ENCODE results near the gene MTHFD1L.
"Not testable (repeated sequence)": the region's sequence is repeated elsewhere in the genome, so short reads cannot be mapped to it uniquely, and the experiment has no call there.

The MTHFD1L gene

DNA sequence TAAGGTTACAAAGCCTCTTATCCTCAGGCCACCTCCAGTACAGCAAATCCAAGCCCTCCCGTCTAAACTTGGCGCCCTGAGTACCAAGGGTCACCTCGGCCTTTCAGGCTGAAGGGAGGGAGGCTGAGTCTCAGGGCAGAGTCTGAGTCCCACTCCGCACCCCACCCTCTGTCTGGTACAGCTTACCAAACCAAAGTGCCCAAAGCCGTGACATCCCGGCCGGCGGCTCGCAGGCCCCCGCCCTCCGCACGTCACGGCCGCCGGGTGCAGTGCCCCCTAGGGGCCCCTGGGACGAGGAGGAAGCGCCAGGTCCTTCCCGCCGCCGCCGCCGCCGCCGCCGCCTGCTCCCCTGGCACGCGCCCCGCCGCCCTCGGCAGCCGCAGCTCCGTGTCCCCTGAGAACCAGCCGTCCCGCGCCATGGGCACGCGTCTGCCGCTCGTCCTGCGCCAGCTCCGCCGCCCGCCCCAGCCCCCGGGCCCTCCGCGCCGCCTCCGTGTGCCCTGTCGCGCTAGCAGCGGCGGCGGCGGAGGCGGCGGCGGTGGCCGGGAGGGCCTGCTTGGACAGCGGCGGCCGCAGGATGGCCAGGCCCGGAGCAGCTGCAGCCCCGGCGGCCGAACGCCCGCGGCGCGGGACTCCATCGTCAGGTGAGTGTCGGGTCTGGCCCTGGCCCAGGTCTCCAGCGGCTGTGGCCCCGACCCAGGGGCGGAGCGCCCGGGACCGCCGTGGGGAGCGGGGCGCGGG is at the start of gene MTHFD1L:
TSS of gene MTHFD1L (plus strand) at position 297 of the 741 bp plus-strand sequence. CDS start at position 418, 121 bp downstream.
- DNase-seq (ENCODE audit: low read depth, low spot score): peak; percentile 96

GRCh38 chr6:150816554-150816953 is 48.9 kb upstream of the MTHFD1L start:
- not testable (repeated sequence) for DNase-seq (ENCODE audit: low read depth, low spot score)

GRCh38 chr6:150822932-150823331 is 42.6 kb upstream of the MTHFD1L start:
- DNase-seq (ENCODE audit: low read depth, low spot score): no peak

GRCh38 chr6:150826788-150827187 is 38.7 kb upstream of the MTHFD1L start:
- no peak for DNase-seq (ENCODE audit: low read depth, low spot score)

GRCh38 chr6:150828107-150828506 is 37.4 kb upstream of the MTHFD1L start:
- DNase-seq (ENCODE audit: low read depth, low spot score): not testable (repeated sequence)

GRCh38 chr6:150830439-150831165 is 34.9 kb upstream of the MTHFD1L start:
- no peak for DNase-seq (ENCODE audit: low read depth, low spot score)

GRCh38 chr6:150831577-150831976 is 33.9 kb upstream of the MTHFD1L start:
- DNase-seq (ENCODE audit: low read depth, low spot score): no peak

- DNase-seq (ENCODE audit: low read depth, low spot score): no peak
Observed at GRCh38 chr6:150835620-150836019, 29.9 kb upstream of the MTHFD1L start.

- no peak for DNase-seq (ENCODE audit: low read depth, low spot score)
Observed at GRCh38 chr6:150840185-150840584, 25.3 kb upstream of the MTHFD1L start.

DNA sequence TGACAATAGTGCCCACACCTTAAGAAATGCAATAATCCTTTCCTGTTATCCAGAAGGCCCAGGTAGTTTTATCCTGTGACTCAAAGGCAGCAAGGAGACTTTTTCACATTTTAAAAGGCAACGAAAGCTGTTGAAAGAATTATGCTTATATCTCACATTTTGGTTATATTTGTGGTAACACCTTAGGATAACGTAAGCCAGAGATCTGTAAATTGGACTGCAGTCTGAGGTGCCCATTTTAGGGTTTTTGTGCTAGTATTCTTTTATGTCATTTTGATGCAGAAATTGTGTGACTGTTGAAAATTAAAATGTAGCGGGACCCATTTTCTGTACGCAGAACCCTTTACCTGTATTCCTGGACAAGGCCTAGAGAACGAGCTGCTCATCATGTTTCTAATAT is 24.3 kb upstream of the MTHFD1L start:
- no peak for DNase-seq (ENCODE audit: low read depth, low spot score)

GRCh38 chr6:150841697-150842096 is 23.8 kb upstream of the MTHFD1L start:
- DNase-seq (ENCODE audit: low read depth, low spot score): no peak

DNA sequence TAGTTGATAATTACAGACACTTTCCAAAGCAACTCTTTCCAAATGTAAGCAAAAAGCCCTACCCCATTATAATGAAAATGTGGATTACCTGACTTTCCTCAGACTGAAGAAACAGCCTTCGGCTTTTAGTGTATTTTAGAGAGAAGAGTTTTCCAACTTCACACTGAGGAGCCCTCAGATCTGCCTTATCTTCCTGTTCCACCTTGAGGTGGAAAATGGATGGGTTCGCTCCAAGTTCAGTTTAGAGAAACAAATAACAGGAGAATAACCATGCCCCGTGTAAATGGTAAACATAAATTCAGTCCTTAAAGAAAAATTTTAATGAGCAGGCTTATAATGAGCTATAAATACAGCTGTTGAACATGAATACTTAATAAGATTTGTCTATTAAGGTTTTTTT is 21.1 kb upstream of the MTHFD1L start:
- DNase-seq (ENCODE audit: low read depth, low spot score): no peak

DNA sequence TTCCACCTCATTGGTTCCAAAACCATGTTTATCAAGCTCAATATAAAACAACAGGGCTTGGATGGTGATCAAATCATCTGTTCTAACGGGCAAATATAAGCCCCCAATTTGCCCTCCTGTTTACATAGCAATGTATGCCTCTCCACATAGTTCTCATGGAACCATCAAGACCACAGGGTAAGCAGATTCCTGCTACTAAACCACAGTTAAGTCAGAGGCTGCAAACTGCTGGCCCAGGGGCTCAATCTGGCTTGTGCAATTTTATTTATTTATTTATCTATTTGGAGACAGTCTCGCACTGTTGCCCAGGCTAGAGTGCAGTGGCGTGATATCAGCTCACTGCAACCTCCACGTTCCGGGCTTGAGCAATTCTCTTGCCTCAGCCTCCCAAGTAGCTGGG is 18.9 kb upstream of the MTHFD1L start:
- no peak for DNase-seq (ENCODE audit: low read depth, low spot score)

DNA sequence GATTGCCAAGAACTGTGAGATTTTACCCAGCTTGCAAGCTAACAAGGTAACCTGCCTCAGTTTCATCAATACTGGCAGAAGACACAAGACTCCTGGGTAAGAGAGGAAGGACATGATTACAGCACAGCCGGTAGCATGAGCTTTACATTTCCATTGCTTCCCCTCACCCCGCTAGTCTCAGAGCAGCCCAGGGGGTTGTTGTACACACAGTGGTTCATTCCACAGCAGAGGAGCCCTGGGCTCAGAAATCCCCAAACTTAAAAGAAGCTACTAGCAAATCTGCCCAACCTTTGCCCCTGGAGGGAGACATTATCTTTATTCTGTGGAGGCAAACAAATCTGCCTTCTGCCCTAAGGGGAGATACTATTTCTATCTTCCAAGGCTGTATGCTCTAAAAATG is 17.1 kb upstream of the MTHFD1L start:
- no peak for DNase-seq (ENCODE audit: low read depth, low spot score)

DNA sequence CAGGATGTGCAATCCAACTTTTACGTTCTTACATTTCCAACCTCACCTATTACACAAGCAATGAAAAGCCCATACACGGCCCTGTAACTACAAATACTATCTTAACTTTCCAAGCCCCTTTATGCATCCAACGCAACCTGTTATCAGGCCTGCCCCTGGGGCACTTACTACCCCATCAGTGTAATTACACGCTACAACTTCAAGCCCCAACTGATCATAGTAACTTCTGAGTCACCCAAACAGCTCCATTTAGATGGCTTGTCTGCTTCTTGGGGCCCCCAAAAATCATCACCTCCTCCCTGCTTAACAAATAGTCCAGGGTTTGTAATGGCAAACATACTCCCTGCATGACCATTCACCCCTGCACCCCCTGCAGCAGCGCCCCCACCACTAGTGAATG is 11.1 kb upstream of the MTHFD1L start:
- DNase-seq (ENCODE audit: low read depth, low spot score): not testable (repeated sequence)

DNA sequence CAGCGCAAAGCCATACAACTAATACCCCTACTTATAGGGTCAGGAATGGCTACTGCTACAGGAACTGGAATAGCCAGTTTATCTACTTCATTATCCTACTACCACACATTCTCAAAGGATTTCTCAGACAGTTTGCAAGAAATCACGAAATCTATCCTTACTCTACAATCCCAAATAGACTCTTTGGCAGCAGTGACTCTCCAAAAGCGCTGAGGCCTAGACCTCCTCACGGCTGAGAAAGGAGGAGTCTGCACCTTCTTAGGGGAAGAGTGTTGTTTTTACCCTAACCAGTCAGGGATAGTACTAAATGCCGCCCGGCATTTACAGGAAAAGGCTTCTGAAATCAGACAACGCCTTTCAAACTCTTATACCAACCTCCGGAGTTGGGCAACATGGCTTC is 10.3 kb upstream of the MTHFD1L start:
- not testable (repeated sequence) for DNase-seq (ENCODE audit: low read depth, low spot score)

DNA sequence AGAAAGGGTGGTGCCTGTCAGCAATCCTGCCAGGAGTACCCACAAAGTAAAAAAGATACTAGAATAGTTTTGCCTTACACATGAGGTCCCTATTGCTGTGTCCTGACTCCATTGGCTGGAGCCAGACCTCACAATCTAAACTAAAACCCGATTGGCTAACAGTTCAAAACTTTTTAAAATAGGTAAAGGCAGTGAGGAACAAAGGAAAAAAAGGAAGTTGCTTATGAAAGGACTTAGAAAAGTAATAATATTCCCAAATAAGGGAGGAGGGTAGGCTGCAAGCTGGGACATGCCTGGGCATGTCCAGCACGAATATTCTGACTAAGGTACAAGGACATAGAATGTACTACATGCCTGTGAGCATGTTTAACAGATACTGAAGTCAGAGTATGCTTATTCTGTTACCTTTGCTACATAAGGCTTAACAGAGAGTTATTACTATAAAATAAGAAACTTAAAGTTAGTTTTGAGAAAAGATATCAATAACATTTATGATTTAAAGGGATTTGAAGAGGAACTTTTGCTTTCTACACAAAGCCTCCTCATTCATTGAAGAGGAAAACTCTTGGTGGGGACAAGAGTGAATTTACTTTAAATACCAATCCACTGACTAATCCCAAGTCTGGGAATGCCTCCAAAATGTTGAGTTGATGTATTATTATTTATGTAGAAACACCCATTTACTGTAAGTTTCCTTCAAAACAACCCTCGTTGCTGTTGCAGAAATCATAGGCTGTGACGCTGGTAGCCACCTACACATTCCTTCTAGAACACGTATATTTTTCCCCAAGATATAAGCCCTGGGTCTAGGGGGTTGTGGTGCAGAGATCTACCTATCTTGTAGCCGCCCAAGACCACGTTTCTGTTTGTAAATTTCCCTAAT is 8.2 kb upstream of the MTHFD1L start:
- DNase-seq (ENCODE audit: low read depth, low spot score): peak; percentile 96

- no peak for DNase-seq (ENCODE audit: low read depth, low spot score)
Observed at GRCh38 chr6:150857945-150858308, 7.6 kb upstream of the MTHFD1L start.

DNA sequence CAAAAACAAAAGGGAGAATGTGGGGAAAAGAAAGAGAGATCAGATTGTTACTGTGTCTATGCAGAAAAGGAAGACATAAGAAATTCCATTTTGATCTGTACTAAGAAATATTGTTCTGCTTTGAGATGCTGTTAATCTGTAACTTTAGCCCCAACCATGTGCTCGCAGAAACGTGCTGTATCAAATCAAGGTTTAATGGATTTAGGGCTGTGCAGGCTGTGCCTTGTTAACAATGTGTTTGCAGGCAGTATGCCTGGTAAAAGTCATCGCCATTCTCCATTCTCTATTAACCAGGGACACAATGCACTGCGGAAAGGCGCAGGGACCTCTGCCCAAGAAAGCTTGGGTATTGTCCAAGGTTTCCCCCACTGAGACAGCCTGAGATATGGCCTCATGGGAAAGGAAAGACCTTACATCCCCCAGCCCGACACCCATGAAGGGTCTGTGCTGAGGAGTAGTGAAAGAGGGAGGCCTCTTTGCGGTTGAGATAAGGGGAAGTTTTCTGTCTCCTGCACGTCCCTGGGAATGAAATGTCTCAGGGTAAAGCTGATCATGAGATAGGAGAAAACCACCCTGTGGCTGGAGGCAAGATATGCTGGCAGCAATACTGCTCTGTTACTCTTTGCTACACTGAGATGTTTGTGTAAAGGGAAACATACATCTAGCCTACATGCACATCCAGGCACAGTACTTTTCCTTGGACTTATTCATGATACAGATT is 3.9 kb upstream of the MTHFD1L start:
- DNase-seq (ENCODE audit: low read depth, low spot score): peak; percentile 37

DNA sequence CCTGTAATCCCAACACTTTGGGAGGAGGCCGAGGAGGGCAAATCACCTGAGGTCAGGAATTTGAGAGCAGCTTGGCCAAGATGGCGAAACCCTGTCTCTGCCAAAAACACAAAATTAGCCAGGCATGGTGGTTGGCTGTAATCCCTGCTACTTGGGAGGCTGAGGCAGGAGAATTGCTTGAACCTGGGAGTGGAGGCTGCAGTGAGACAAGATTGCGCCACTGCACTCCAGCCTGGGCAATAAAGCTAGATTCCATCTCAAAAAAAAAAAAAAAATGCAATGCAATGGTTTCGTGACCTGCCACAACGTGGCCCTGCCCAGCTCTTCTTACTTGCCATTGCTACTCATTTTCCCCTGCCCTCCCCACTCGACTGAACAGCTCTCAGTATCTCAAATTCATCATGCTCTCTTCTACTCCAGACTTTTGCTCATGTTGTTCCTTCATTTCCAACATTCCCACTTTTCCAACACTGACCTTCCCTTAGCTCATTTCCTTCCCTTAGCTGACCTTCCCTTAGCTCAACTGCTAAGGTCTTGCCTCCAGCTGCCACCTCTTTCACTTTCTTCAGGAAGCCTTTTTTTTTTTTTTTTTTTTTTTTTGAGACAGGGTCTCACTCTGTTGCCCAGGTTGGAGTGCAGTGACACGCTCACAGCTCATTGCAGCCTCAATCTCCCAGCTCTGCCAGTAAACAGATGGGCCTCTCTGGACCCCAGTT is 2.1 kb upstream of the MTHFD1L start:
- no peak for DNase-seq (ENCODE audit: low read depth, low spot score)

DNA sequence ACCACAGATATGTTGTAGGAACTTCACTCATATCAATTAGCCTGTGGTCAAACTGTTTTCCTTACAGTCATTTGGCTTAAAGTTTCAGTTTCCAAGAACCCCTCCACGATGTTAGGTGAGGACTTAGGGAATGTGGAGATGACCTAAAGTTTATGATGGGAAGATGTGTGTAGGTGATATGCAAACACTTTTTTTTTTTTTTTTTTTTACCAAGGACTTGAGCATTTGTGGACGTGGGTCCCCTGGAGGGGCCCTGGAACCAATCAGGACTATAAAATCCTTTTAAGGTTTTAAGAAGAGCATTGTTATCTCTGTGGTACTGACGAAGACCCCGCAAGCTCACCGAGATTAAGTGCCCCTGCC is 478 bp upstream of the MTHFD1L start:
- DNase-seq (ENCODE audit: low read depth, low spot score): no peak
